Measurements from ENCODE around the gene ABCG2. TPM values are rescaled to one million over a fixed set of nuclear protein-coding genes. Genes with fewer than 3 reads are reported as not detected.

The ABCG2 gene
- total RNA-seq, 1 experiment from 2014 or later = 23.7 TPM

DNA sequence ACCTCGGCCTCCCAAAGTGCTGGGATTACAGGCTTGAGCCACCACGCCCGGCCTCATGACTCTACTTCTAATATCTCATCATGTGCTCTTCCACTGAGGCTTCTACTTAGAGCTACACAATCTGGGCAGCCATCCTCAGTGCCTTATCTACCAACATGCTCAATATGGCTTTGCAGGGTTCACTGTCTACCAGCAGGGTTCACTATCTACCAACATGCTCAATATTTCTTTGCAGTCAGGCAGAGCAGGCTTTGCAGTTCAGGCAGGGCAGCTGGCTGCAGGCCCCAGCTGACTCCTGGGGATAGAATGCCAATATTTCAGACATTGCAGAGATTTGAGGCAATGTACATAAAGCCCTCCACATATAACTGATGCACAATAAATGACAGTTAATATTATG is 103.5 kb downstream of the ABCG2 start:
- Mint-ChIP-seq H3K27ac (ENCODE audit: unreplicated experiment) (no peak overlapping the region), H3K4me1 (ENCODE audit: low read depth, unreplicated experiment) (peaks cover 6% of the 10 kb centered on the region), H3K36me3 (ENCODE audit: insufficient read depth, unreplicated experiment) (peaks cover 6% of the 10 kb centered on the region), H3K27me3 (ENCODE audit: insufficient read depth, unreplicated experiment) (no peaks in the 10 kb centered on the region), H3K4me3 (ENCODE audit: unreplicated experiment) (no peak overlapping the region), H3K9me3 (ENCODE audit: unreplicated experiment) (no peaks in the 10 kb centered on the region)
- H3K4me3 ChIP-seq (ENCODE audit: low read depth, low read length) = no peak overlapping the region
- H3K4me1 ChIP-seq = no peaks in the 10 kb centered on the region
- BruUV-seq (replicated peaks) = no TSS peak
- TF ChIP-seq, protein P1, sequence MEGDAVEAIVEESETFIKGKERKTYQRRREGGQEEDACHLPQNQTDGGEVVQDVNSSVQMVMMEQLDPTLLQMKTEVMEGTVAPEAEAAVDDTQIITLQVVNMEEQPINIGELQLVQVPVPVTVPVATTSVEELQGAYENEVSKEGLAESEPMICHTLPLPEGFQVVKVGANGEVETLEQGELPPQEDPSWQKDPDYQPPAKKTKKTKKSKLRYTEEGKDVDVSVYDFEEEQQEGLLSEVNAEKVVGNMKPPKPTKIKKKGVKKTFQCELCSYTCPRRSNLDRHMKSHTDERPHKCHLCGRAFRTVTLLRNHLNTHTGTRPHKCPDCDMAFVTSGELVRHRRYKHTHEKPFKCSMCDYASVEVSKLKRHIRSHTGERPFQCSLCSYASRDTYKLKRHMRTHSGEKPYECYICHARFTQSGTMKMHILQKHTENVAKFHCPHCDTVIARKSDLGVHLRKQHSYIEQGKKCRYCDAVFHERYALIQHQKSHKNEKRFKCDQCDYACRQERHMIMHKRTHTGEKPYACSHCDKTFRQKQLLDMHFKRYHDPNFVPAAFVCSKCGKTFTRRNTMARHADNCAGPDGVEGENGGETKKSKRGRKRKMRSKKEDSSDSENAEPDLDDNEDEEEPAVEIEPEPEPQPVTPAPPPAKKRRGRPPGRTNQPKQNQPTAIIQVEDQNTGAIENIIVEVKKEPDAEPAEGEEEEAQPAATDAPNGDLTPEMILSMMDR (IDR thresholded peaks at IDR 0.05; ENCODE audit: insufficient read depth in 1 of 2, low read depth in 1 of 2, low read length in 1 of 2, severe bottlenecking in 1 of 2, unreplicated experiment in 1 of 2) = peak; percentile 63 to 80
- DNase-seq = peak; percentile 71
- H3K36me3 ChIP-seq (ENCODE audit: control insufficient read depth, insufficient read depth, low read length) = no peaks in the 10 kb centered on the region
- intact Hi-C loops (cut with micrococcal nuclease; ENCODE audit: unreplicated experiment) = loop anchor here (1.0 to 5.0 kb wide), 5 partner anchors 22 to 460 kb away; no protein-coding TSS in a partner anchor
- no peaks in the 10 kb centered on the region for H3K27me3 ChIP-seq (replicated peaks; ENCODE audit: control insufficient read depth, insufficient read depth, low read length)
- ChIA-PET CTCF (interaction anchor here (0.6 to 1.2 kb wide), 15 partner anchors 20 to 460 kb away, joined by 3 to 37 read pairs (median 3); no protein-coding TSS in a partner anchor), POLR2A (interaction anchor here (0.5 kb wide), 1 partner anchor 620 kb away, joined by 4 read pairs; no protein-coding TSS in a partner anchor)
- H3K9me3 ChIP-seq = no peaks in the 10 kb centered on the region

GRCh38 chr4:88054229-88054628 is 104.2 kb downstream of the ABCG2 start:
- Mint-ChIP-seq H3K4me1 (ENCODE audit: low read depth, unreplicated experiment) (peaks cover 6% of the 10 kb centered on the region), H3K27me3 (ENCODE audit: insufficient read depth, unreplicated experiment) (no peaks in the 10 kb centered on the region), H3K36me3 (ENCODE audit: insufficient read depth, unreplicated experiment) (peaks cover 6% of the 10 kb centered on the region), H3K4me3 (ENCODE audit: unreplicated experiment) (no peak overlapping the region), H3K27ac (ENCODE audit: unreplicated experiment) (no peak overlapping the region), H3K9me3 (ENCODE audit: unreplicated experiment) (no peaks in the 10 kb centered on the region)
- BruUV-seq (replicated peaks) = no TSS peak
- ChIA-PET POLR2A (interaction anchor here (0.6 kb wide), 1 partner anchor 122 kb away, joined by 9 read pairs; no protein-coding TSS in a partner anchor), CTCF (interaction anchor here (0.6 to 1.2 kb wide), 13 partner anchors 20 to 461 kb away, joined by 3 to 37 read pairs (median 4); no protein-coding TSS in a partner anchor)
- TF ChIP-seq, protein P1 (IDR thresholded peaks at IDR 0.05; ENCODE audit: insufficient read depth in 1 of 2, low read depth in 1 of 2, low read length in 1 of 2, severe bottlenecking in 1 of 2, unreplicated experiment in 1 of 2) = no peak
- no peaks in the 10 kb centered on the region for H3K4me1 ChIP-seq
- H3K27me3 ChIP-seq (replicated peaks; ENCODE audit: control insufficient read depth, insufficient read depth, low read length) = no peaks in the 10 kb centered on the region
- no peaks in the 10 kb centered on the region for H3K9me3 ChIP-seq
- intact Hi-C loops (cut with micrococcal nuclease; ENCODE audit: unreplicated experiment) = loop anchor here (2.0 kb wide), 2 partner anchors 53 to 461 kb away; no protein-coding TSS in a partner anchor
- no peak overlapping the region for H3K4me3 ChIP-seq (ENCODE audit: low read depth, low read length)
- no peak for DNase-seq
- H3K36me3 ChIP-seq (ENCODE audit: control insufficient read depth, insufficient read depth, low read length) = no peaks in the 10 kb centered on the region

GRCh38 chr4:88045021-88045420 is 113.4 kb downstream of the ABCG2 start:
- Histone ChIP-seq H3K9me3 (no peaks in the 10 kb centered on the region), H3K4me1 (peaks cover 7% of the 10 kb centered on the region; the same call in 1 of the 2 replicates), H3K27me3 (replicated peaks; ENCODE audit: control insufficient read depth, insufficient read depth, low read length) (no peaks in the 10 kb centered on the region), H3K4me3 (ENCODE audit: low read depth, low read length) (no peak overlapping the region), H3K36me3 (ENCODE audit: control insufficient read depth, insufficient read depth, low read length) (no peaks in the 10 kb centered on the region)
- no peaks in the 10 kb centered on the region for H3K9me3 Mint-ChIP-seq (ENCODE audit: unreplicated experiment)
- no peaks in the 10 kb centered on the region for H3K27me3 Mint-ChIP-seq (ENCODE audit: insufficient read depth, unreplicated experiment)
- ChIA-PET POLR2A (no interaction called here), CTCF (no interaction called here)
- no peak for DNase-seq
- BruUV-seq (replicated peaks) = no TSS peak
- H3K27ac Mint-ChIP-seq (ENCODE audit: unreplicated experiment) = no peak overlapping the region
- TF ChIP-seq, protein P1 (IDR thresholded peaks at IDR 0.05; ENCODE audit: insufficient read depth in 1 of 2, low read depth in 1 of 2, low read length in 1 of 2, severe bottlenecking in 1 of 2, unreplicated experiment in 1 of 2) = no peak
- no peaks in the 10 kb centered on the region for H3K4me1 Mint-ChIP-seq (ENCODE audit: low read depth, unreplicated experiment)
- intact Hi-C loops (cut with micrococcal nuclease; ENCODE audit: unreplicated experiment) = no loop called here
- H3K4me3 Mint-ChIP-seq (ENCODE audit: unreplicated experiment) = no peak overlapping the region
- H3K36me3 Mint-ChIP-seq (ENCODE audit: insufficient read depth, unreplicated experiment) = no peaks in the 10 kb centered on the region
